ENCODE measurements around the gene STC2. TPM values are rescaled to one million over a fixed set of nuclear protein-coding genes. Genes with fewer than 3 reads are reported as not detected.

The STC2 gene
- total RNA-seq, 1 experiment from 2014 or later, result 224 TPM

GRCh38 chr5:173283318-173284288, 44.6 kb downstream of the STC2 start:
- POLR2A ChIA-PET, result no interaction called here
- Mint-ChIP-seq H3K27me3 (ENCODE audit: insufficient read depth, unreplicated experiment) (peaks cover 15% of the 10 kb centered on the region), H3K27ac (ENCODE audit: unreplicated experiment) (no peak overlapping the region)

GRCh38 chr5:173282916-173283315, 45.3 kb downstream of the STC2 start:
- Histone ChIP-seq H3K4me3 (ENCODE audit: low read depth, low read length) (peak overlapping the region; percentile 46; the same call in 1 of the 2 replicates), H3K36me3 (ENCODE audit: control insufficient read depth, insufficient read depth, low read length) (no peaks in the 10 kb centered on the region), H3K27me3 (replicated peaks; ENCODE audit: control insufficient read depth, insufficient read depth, low read length) (no peaks in the 10 kb centered on the region), H3K4me1 (peaks cover 8% of the 10 kb centered on the region; the same call in 1 of the 2 replicates), H3K9me3 (no peaks in the 10 kb centered on the region)
- intact Hi-C loops (cut with micrococcal nuclease; ENCODE audit: unreplicated experiment), result loop anchor here (1.0 to 5.0 kb wide), 4 partner anchors 117 to 576 kb away; partner anchors contain the start of gene CREBRF
- BruUV-seq (replicated peaks), result no TSS peak
- no peaks in the 10 kb centered on the region for H3K36me3 Mint-ChIP-seq (ENCODE audit: insufficient read depth, unreplicated experiment)
- DNase-seq, result no peak
- TF ChIP-seq CTCF (IDR thresholded peaks at IDR 0.05; ENCODE audit: insufficient read depth in 1 of 2, low read depth in 1 of 2, low read length in 1 of 2, severe bottlenecking in 1 of 2, unreplicated experiment in 1 of 2), result no peak
- H3K27me3 Mint-ChIP-seq (ENCODE audit: insufficient read depth, unreplicated experiment), result peaks cover 10% of the 10 kb centered on the region
- peaks cover 8% of the 10 kb centered on the region for H3K4me1 Mint-ChIP-seq (ENCODE audit: low read depth, unreplicated experiment)
- peak overlapping the region; percentile 73 for H3K4me3 Mint-ChIP-seq (ENCODE audit: unreplicated experiment)
- H3K9me3 Mint-ChIP-seq (ENCODE audit: unreplicated experiment), result peaks cover 12% of the 10 kb centered on the region
- no peak overlapping the region for H3K27ac Mint-ChIP-seq (ENCODE audit: unreplicated experiment)
- ChIA-PET POLR2A (no interaction called here), CTCF (no interaction called here)

More at GRCh38 chr5:173283318-173284288, 44.6 kb downstream of the STC2 start:
- Histone ChIP-seq H3K9me3 (no peaks in the 10 kb centered on the region), H3K36me3 (ENCODE audit: control insufficient read depth, insufficient read depth, low read length) (no peaks in the 10 kb centered on the region), H3K27me3 (replicated peaks; ENCODE audit: control insufficient read depth, insufficient read depth, low read length) (no peaks in the 10 kb centered on the region), H3K4me3 (ENCODE audit: low read depth, low read length) (peak overlapping the region; percentile 46), H3K4me1 (peaks cover 8% of the 10 kb centered on the region; the same call in 1 of the 2 replicates)
- no TSS peak for BruUV-seq (replicated peaks)
- Mint-ChIP-seq H3K4me3 (ENCODE audit: unreplicated experiment) (peak overlapping the region; percentile 73), H3K9me3 (ENCODE audit: unreplicated experiment) (peaks cover 12% of the 10 kb centered on the region), H3K36me3 (ENCODE audit: insufficient read depth, unreplicated experiment) (no peaks in the 10 kb centered on the region), H3K4me1 (ENCODE audit: low read depth, unreplicated experiment) (peaks cover 8% of the 10 kb centered on the region)
- DNase-seq, result peak; percentile 91 to 94
- peak; percentile 91 to 92 for TF ChIP-seq CTCF (IDR thresholded peaks at IDR 0.05; ENCODE audit: insufficient read depth in 1 of 2, low read depth in 1 of 2, low read length in 1 of 2, severe bottlenecking in 1 of 2, unreplicated experiment in 1 of 2)
- CTCF ChIA-PET, result interaction anchor here (1.0 to 1.1 kb wide), 2 partner anchors 9 to 577 kb away, joined by 3 to 5 read pairs; no protein-coding TSS in a partner anchor
- intact Hi-C loops (cut with micrococcal nuclease; ENCODE audit: unreplicated experiment), result loop anchor here (1.0 to 5.0 kb wide), 3 partner anchors 226 to 577 kb away; partner anchors contain the start of gene CREBRF

GRCh38 chr5:173281910-173282309, 46.3 kb downstream of the STC2 start:
- DNase-seq, result peak in 1 of 2 experiments; percentile 48
- intact Hi-C loops (cut with micrococcal nuclease; ENCODE audit: unreplicated experiment), result loop anchor here (1.0 to 5.0 kb wide), 3 partner anchors 116 to 575 kb away; partner anchors contain the start of gene CREBRF

More at GRCh38 chr5:173281910-173282309, 46.3 kb downstream of the STC2 start:
- Mint-ChIP-seq H3K27ac (ENCODE audit: unreplicated experiment) (no peak overlapping the region), H3K27me3 (ENCODE audit: insufficient read depth, unreplicated experiment) (peaks cover 9% of the 10 kb centered on the region), H3K9me3 (ENCODE audit: unreplicated experiment) (peaks cover 12% of the 10 kb centered on the region), H3K4me1 (ENCODE audit: low read depth, unreplicated experiment) (peaks cover 15% of the 10 kb centered on the region), H3K4me3 (ENCODE audit: unreplicated experiment) (peak overlapping the region; percentile 8), H3K36me3 (ENCODE audit: insufficient read depth, unreplicated experiment) (no peaks in the 10 kb centered on the region)
- Histone ChIP-seq H3K4me3 (ENCODE audit: low read depth, low read length) (no peak overlapping the region), H3K36me3 (ENCODE audit: control insufficient read depth, insufficient read depth, low read length) (no peaks in the 10 kb centered on the region), H3K27me3 (replicated peaks; ENCODE audit: control insufficient read depth, insufficient read depth, low read length) (no peaks in the 10 kb centered on the region), H3K4me1 (peaks cover 8% of the 10 kb centered on the region; the same call in 1 of the 2 replicates), H3K9me3 (no peaks in the 10 kb centered on the region)
- POLR2A ChIA-PET, result interaction anchor here (0.7 kb wide), 1 partner anchor 531 kb away, joined by 3 read pairs; no protein-coding TSS in a partner anchor
- TF ChIP-seq CTCF (IDR thresholded peaks at IDR 0.05; ENCODE audit: insufficient read depth in 1 of 2, low read depth in 1 of 2, low read length in 1 of 2, severe bottlenecking in 1 of 2, unreplicated experiment in 1 of 2), result peak; percentile 38 to 66
- BruUV-seq (replicated peaks), result no TSS peak
- CTCF ChIA-PET, result interaction anchor here (0.6 to 1.1 kb wide), 11 partner anchors 114 to 575 kb away, joined by 3 to 11 read pairs (median 4); partner anchors contain the start of genes ATP6V0E1 and RPL26L1

Measured in Caco-2 (cell line).